Skeletal muscle cell (primary cell): ENCODE results near the gene ITGB7.
A peak's percentile ranks its signal among the peaks of the same experiment; 100 is the strongest.

Experiments
- DNase-seq: peaks from one replicate; pipeline ENCODE4 v3.0.0-alpha.2; 2010; ENCODE audit warnings: low read depth
- H3K4me3 ChIP-seq: 2 replicates; pipeline ENCODE4 v1.5.1; 2011; ENCODE audit warnings: low read depth, mild to moderate bottlenecking, control low read depth, low read length, moderate library complexity

ITGB7 gene

GRCh38 chr12:53201639-53202038 lies 5.4 kb downstream of the ITGB7 start:
- H3K4me3 ChIP-seq: no peak overlapping the region
- DNase-seq: no peak

- DNase-seq: no peak
- no peak overlapping the region for H3K4me3 ChIP-seq
Measured at GRCh38 chr12:53201177-53201541, 5.9 kb downstream of the ITGB7 start.

- DNase-seq: no peak
- no peak overlapping the region for H3K4me3 ChIP-seq
Measured at GRCh38 chr12:53200458-53201176, 6.4 kb downstream of the ITGB7 start.

GRCh38 chr12:53200107-53200457 lies 7.0 kb downstream of the ITGB7 start:
- H3K4me3 ChIP-seq: no peak overlapping the region
- no peak for DNase-seq

- no peak overlapping the region for H3K4me3 ChIP-seq
- no peak for DNase-seq
Measured at GRCh38 chr12:53199700-53200099, 7.4 kb downstream of the ITGB7 start.

- H3K4me3 ChIP-seq: no peak overlapping the region
Measured at GRCh38 chr12:53198486-53199110, 8.5 kb downstream of the ITGB7 start.

GRCh38 chr12:53197011-53197640 lies 9.9 kb downstream of the ITGB7 start:
- no peak overlapping the region for H3K4me3 ChIP-seq
- DNase-seq: no peak

More at GRCh38 chr12:53198486-53199110, 8.5 kb downstream of the ITGB7 start:
- DNase-seq: no peak

GRCh38 chr12:53196486-53196885 lies 10.6 kb downstream of the ITGB7 start:
- H3K4me3 ChIP-seq: no peak overlapping the region
- no peak for DNase-seq

- no peak overlapping the region for H3K4me3 ChIP-seq
Measured at GRCh38 chr12:53195516-53196420, 11.3 kb downstream of the ITGB7 start.

GRCh38 chr12:53194973-53195372 lies 12.1 kb downstream of the ITGB7 start:
- no peak overlapping the region for H3K4me3 ChIP-seq
- no peak for DNase-seq

More at GRCh38 chr12:53195516-53196420, 11.3 kb downstream of the ITGB7 start:
- DNase-seq: no peak

GRCh38 chr12:53193985-53194716 lies 12.9 kb downstream of the ITGB7 start:
- no peak overlapping the region for H3K4me3 ChIP-seq
- DNase-seq: no peak

GRCh38 chr12:53193040-53193439 lies 14.0 kb downstream of the ITGB7 start:
- DNase-seq: no peak
- H3K4me3 ChIP-seq: no peak overlapping the region

- no peak for DNase-seq
- no peak overlapping the region for H3K4me3 ChIP-seq
Measured at GRCh38 chr12:53192531-53193021, 14.5 kb downstream of the ITGB7 start.

- no peak overlapping the region for H3K4me3 ChIP-seq
- DNase-seq: no peak
Measured at GRCh38 chr12:53191885-53192530, 15.0 kb downstream of the ITGB7 start.

GRCh38 chr12:53191096-53191884 lies 15.8 kb downstream of the ITGB7 start:
- H3K4me3 ChIP-seq: no peak overlapping the region

GRCh38 chr12:53190108-53190729 lies 16.8 kb downstream of the ITGB7 start:
- no peak overlapping the region for H3K4me3 ChIP-seq
- peak; percentile 36 for DNase-seq

More at GRCh38 chr12:53191096-53191884, 15.8 kb downstream of the ITGB7 start:
- DNase-seq: no peak

- no peak for DNase-seq
Measured at GRCh38 chr12:53187145-53187899, 19.7 kb downstream of the ITGB7 start.

More at GRCh38 chr12:53187145-53187899, 19.7 kb downstream of the ITGB7 start:
- H3K4me3 ChIP-seq: no peak overlapping the region
